Measurements from ENCODE around the gene COQ10A. TPM values are rescaled to one million over a fixed set of nuclear protein-coding genes. Genes with fewer than 3 reads are reported as not detected.

COQ10A gene
- total and polyA plus RNA-seq, 9 of the 15 experiments (the other 6 are each of a cell fraction or from before 2014, with no cell fraction given): 3.1 to 26.4 (median 12.7) TPM

GRCh38 chr12:56299853-56300643 is 33.3 kb downstream of the COQ10A start, which contains the start of gene CS (continued):
- no peak for TF ChIP-seq FOXP4 (CRISPR knock-in tag; IDR thresholded peaks at IDR 0.05; ENCODE audit: borderline replicate concordance)
- TF ChIP-seq, protein P1, sequence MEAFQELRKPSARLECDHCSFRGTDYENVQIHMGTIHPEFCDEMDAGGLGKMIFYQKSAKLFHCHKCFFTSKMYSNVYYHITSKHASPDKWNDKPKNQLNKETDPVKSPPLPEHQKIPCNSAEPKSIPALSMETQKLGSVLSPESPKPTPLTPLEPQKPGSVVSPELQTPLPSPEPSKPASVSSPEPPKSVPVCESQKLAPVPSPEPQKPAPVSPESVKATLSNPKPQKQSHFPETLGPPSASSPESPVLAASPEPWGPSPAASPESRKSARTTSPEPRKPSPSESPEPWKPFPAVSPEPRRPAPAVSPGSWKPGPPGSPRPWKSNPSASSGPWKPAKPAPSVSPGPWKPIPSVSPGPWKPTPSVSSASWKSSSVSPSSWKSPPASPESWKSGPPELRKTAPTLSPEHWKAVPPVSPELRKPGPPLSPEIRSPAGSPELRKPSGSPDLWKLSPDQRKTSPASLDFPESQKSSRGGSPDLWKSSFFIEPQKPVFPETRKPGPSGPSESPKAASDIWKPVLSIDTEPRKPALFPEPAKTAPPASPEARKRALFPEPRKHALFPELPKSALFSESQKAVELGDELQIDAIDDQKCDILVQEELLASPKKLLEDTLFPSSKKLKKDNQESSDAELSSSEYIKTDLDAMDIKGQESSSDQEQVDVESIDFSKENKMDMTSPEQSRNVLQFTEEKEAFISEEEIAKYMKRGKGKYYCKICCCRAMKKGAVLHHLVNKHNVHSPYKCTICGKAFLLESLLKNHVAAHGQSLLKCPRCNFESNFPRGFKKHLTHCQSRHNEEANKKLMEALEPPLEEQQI (IDR thresholded peaks at IDR 0.05): no peak
- no peak for TF ChIP-seq ZNF12 (CRISPR knock-in tag; IDR thresholded peaks at IDR 0.05)
- TF ChIP-seq ZNF263 (CRISPR knock-in tag; IDR thresholded peaks at IDR 0.05; ENCODE audit: borderline replicate concordance): 0 out of 2 replicates have a peak, but pooled peaks have one; percentile 14
- no peak for TF ChIP-seq MED1 (CRISPR knock-in tag; IDR thresholded peaks at IDR 0.05; ENCODE audit: borderline replicate concordance)
- TF ChIP-seq ZNF133 (CRISPR knock-in tag; IDR thresholded peaks at IDR 0.05): no peak
- TF ChIP-seq ZBED1 (IDR thresholded peaks at IDR 0.05): no peak
- peak; percentile 16; the same call in 1 of the 2 replicates for TF ChIP-seq EP300 (IDR thresholded peaks at IDR 0.05; ENCODE audit: low read length)
- peak; percentile 41; the same call in 1 of the 2 replicates for TF ChIP-seq JUND (IDR thresholded peaks at IDR 0.05; ENCODE audit: borderline replicate concordance, low read depth, low read length)
- no peak; the same call in 2 of the 3 replicates for TF ChIP-seq JUND (tag; IDR thresholded peaks at IDR 0.05; ENCODE audit: borderline replicate concordance, low read depth, low read length)
- no peak for TF ChIP-seq ZNF175 (CRISPR knock-in tag; IDR thresholded peaks at IDR 0.05; ENCODE audit: low read depth)
- no peak for TF ChIP-seq IFI16 (CRISPR knock-in tag; IDR thresholded peaks at IDR 0.05)
- no peak for TF ChIP-seq RFX7 (CRISPR knock-in tag; IDR thresholded peaks at IDR 0.05)
- no peak for TF ChIP-seq PCBP2 (IDR thresholded peaks at IDR 0.05; ENCODE audit: low read depth, low read length, poor library complexity, severe bottlenecking)
- no peak; the same call in 1 of the 2 replicates for TF ChIP-seq ZNF583 (CRISPR knock-in tag; IDR thresholded peaks at IDR 0.05)
- TF ChIP-seq ARID2 (IDR thresholded peaks at IDR 0.05): no peak
- TF ChIP-seq IRF1 (CRISPR knock-in tag; IDR thresholded peaks at IDR 0.05; ENCODE audit: borderline replicate concordance): no peak
- TF ChIP-seq NCOR1 (IDR thresholded peaks at IDR 0.05): peak; percentile 48
- TF ChIP-seq, protein P2, sequence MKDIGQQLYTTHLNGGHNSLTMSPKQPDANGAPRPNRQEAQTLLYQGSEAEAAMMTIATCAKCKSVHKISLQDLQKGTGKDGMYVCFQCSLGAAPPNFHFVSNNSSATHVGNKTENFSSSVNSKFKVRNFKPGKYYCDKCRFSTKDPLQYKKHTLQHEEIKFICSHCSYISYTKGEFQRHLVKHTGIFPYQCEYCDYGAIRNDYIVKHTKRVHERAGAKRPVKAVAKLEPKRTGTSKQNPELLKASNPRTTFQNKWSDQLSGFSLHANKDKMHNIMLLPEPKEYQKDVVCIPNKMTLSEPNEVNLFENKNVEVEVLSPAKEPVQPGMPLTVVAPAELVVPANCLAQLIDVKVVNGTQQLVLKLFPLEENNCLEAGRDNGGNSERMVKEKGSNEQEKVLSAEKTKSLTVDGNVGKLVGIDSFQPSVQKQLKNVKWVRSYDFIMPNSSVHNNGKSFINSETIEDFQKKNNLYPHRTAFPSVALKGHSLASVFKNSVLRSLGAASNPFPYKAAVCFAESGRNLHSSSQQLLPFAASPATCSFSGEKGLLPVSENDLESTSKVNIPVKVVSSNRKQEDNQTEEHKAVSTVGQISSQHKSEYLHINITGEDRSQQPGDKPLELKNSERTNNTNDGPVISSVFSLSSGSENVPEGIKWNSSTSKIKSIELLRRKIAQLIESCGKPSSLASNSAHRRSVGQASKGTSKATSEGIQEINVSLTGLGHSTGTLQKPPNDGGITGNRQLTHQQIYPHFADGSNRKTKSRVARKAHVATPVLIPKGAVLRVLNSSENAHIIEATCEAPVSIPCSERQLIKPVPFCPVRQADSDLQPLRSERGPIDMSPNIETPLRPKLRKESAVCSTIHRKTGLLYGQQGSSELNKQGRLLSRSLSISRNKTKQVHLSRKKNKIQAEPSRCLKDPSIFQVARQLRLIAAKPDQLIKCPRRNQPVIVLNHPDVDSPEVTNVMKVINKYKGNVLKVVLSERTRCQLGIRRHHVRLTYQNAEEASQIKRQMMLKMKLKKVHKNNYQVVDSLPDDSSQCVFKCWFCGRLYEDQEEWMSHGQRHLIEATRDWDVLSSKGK (CRISPR knock-in tag; IDR thresholded peaks at IDR 0.05): no peak
- 0 out of 2 replicates have a peak, but pooled peaks have one; percentile 45 for TF ChIP-seq SAFB (IDR thresholded peaks at IDR 0.05; ENCODE audit: borderline replicate concordance, low read depth, low read length)

Measured in K562 (cell line).